Activated T-cell treated with anti-CD3 and anti-CD28 coated beads, Interleukin-2, amount 50 U/mL, for 24 hours (primary cell): Measurements from ENCODE around the gene HTRA3.

Experiments used
- DNase-seq: peaks from one replicate; pipeline ENCODE4 v3.0.0-alpha.2; 2020
- H3K27ac Mint-ChIP-seq: 2 replicates; pipeline ENCODE4 v1.8.0; 2020; ENCODE audit warnings: mild to moderate bottlenecking, mixed read lengths
- H3K27me3 Mint-ChIP-seq: 2 replicates; pipeline ENCODE4 v1.8.0; 2020; ENCODE audit warnings: mixed read lengths
- H3K36me3 Mint-ChIP-seq: 2 replicates; pipeline ENCODE4 v1.8.0; 2020; ENCODE audit warnings: low read depth, mixed read lengths
- H3K4me1 Mint-ChIP-seq: 2 replicates; pipeline ENCODE4 v1.8.0; 2020; ENCODE audit warnings: low read depth, mixed read lengths
- H3K4me3 Mint-ChIP-seq: 2 replicates; pipeline ENCODE4 v1.8.0; 2020; ENCODE audit warnings: mild to moderate bottlenecking, moderate library complexity, mixed read lengths
- H3K9me3 Mint-ChIP-seq: 2 replicates; pipeline ENCODE4 v1.8.0; 2020; ENCODE audit warnings: mixed read lengths

HTRA3 gene

GRCh38 chr4:8250637-8251036, 18.9 kb upstream of the HTRA3 start:
- H3K27me3 Mint-ChIP-seq, result no peaks in the 10 kb centered on the region
- no peak overlapping the region for H3K4me3 Mint-ChIP-seq
- H3K27ac Mint-ChIP-seq, result no peak overlapping the region

GRCh38 chr4:8251110-8251883, 18.3 kb upstream of the HTRA3 start:
- no peak for DNase-seq
- H3K27ac Mint-ChIP-seq, result no peak overlapping the region
- H3K4me1 Mint-ChIP-seq, result no peaks in the 10 kb centered on the region
- H3K9me3 Mint-ChIP-seq, result no peaks in the 10 kb centered on the region
- H3K4me3 Mint-ChIP-seq, result no peak overlapping the region
- no peaks in the 10 kb centered on the region for H3K27me3 Mint-ChIP-seq
- H3K36me3 Mint-ChIP-seq, result no peaks in the 10 kb centered on the region

More at GRCh38 chr4:8250637-8251036, 18.9 kb upstream of the HTRA3 start:
- H3K4me1 Mint-ChIP-seq, result no peaks in the 10 kb centered on the region
- H3K9me3 Mint-ChIP-seq, result no peaks in the 10 kb centered on the region
- H3K36me3 Mint-ChIP-seq, result no peaks in the 10 kb centered on the region
- DNase-seq, result no peak

DNA sequence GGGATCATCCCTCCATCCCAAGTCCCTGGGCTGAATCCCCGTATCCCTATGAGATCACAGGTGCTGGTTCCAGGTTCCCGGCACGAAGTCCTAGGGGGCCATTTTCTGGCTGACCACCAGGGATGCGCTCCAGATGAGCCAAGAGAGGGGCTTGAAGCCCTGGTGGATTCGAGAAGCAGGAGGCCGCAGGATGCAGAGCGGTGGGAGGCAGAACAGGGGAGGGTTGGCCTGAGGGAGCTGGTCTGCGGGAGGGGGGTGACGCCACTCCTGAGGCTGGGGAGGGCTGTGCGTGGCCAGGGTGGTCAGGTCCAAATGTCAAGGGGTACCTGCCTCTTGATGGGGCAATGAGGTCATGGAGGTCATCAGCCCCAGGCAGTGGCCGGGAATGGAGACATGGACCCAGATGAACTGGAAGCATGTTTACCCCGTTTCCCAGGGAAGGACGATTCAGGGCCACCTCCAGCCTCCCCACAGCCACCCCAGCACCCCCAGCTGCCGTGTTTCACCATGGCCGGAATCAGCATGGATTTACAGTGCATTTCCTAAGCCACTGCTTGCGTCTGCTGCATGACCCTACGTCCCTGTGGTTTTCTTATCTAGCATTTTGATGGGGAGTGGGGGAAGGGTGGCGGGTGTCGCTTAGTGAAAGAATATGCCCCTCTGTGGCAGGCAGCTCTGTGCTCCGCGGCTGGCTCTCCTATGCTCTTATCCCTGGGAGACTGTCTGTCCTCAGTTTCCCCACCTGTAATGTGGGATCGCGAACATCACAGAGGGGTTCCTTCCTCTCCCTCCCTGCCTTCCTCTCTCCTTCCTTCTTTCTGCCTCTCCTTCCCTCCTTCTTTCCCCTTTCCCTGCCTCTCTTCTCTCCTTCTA, 17.0 kb upstream of the HTRA3 start:
- Mint-ChIP-seq H3K27me3 (no peaks in the 10 kb centered on the region), H3K4me3 (no peak overlapping the region), H3K36me3 (no peaks in the 10 kb centered on the region), H3K27ac (no peak overlapping the region), H3K4me1 (no peaks in the 10 kb centered on the region), H3K9me3 (no peaks in the 10 kb centered on the region)
- no peak for DNase-seq

GRCh38 chr4:8254076-8254475, 15.5 kb upstream of the HTRA3 start:
- Mint-ChIP-seq H3K4me1 (no peaks in the 10 kb centered on the region), H3K9me3 (no peaks in the 10 kb centered on the region), H3K36me3 (no peaks in the 10 kb centered on the region), H3K27me3 (no peaks in the 10 kb centered on the region), H3K4me3 (no peak overlapping the region), H3K27ac (no peak overlapping the region)
- DNase-seq, result no peak

GRCh38 chr4:8255698-8256441, 13.7 kb upstream of the HTRA3 start:
- Mint-ChIP-seq H3K27me3 (no peaks in the 10 kb centered on the region), H3K4me3 (no peak overlapping the region), H3K9me3 (no peaks in the 10 kb centered on the region), H3K4me1 (no peaks in the 10 kb centered on the region), H3K27ac (no peak overlapping the region), H3K36me3 (no peaks in the 10 kb centered on the region)
- no peak for DNase-seq

GRCh38 chr4:8257854-8258253, 11.7 kb upstream of the HTRA3 start:
- Mint-ChIP-seq H3K9me3 (no peaks in the 10 kb centered on the region), H3K36me3 (no peaks in the 10 kb centered on the region), H3K4me3 (no peak overlapping the region), H3K4me1 (no peaks in the 10 kb centered on the region), H3K27me3 (no peaks in the 10 kb centered on the region), H3K27ac (no peak overlapping the region)
- DNase-seq, result no peak

- Mint-ChIP-seq H3K27ac (no peak overlapping the region), H3K9me3 (no peaks in the 10 kb centered on the region), H3K4me3 (no peak overlapping the region), H3K36me3 (no peaks in the 10 kb centered on the region), H3K4me1 (no peaks in the 10 kb centered on the region), H3K27me3 (no peaks in the 10 kb centered on the region)
- no peak for DNase-seq
These were observed 10.9 kb upstream of the HTRA3 start for GRCh38 chr4:8258552-8259212.

DNA sequence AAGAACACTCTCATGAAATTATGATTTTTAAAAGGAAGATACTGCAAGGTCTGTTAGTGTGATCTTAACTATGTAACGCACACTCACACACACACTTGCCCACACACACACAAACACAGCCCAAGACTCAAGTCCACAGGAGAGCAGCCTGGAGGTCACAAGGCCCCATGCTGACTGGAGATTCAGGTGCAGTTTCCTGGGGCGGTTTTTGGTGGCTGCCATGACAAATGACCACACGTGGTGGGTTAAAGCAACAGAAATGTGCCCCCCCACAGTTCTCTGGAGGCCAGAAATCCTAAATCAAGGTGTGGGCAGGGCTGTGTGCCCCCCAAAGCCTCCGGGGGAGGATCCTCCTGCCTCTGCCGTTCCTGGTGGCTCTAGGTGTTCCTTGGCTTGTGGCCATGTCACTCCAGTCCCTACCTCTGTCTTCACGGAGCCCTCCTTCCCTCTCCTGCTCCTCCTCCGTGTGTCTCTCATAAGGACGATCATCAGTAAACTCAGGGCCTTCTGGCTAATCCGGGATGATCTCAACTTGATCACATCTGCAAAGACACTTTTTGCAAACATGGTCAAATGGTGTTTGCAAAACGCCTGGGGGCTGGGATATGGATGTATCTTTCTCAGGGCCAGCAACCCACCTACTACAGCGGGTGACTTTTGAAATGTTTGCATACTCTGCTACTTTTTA, 9.7 kb upstream of the HTRA3 start:
- DNase-seq, result no peak
- Mint-ChIP-seq H3K9me3 (no peaks in the 10 kb centered on the region), H3K4me3 (no peak overlapping the region), H3K27me3 (no peaks in the 10 kb centered on the region), H3K27ac (no peak overlapping the region), H3K4me1 (no peaks in the 10 kb centered on the region), H3K36me3 (no peaks in the 10 kb centered on the region)

DNA sequence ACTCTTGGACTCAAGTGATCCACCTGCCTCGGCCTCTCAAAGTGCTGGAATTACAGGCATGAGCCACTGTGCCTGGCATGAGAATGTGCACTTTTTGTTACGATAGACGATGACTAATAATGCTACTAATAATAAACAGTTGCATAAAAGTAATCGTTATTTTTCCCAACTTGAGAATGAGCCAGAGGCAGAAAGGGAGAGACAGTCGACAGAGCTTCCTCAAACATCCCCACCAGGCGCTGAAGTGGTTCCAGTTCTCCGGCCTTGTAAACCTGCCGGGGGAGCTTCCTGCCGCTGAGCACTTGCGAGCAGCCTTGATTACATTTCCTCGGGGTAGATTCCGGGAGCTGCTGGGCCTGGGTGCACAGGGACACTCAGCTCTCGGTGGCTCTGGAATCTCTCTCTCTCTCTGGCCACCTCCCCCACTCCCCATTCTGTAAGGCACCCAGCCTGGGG, 8.9 kb upstream of the HTRA3 start:
- Mint-ChIP-seq H3K27me3 (no peaks in the 10 kb centered on the region), H3K4me3 (no peak overlapping the region), H3K4me1 (no peaks in the 10 kb centered on the region), H3K36me3 (no peaks in the 10 kb centered on the region), H3K9me3 (no peaks in the 10 kb centered on the region), H3K27ac (no peak overlapping the region)
- DNase-seq, result no peak

DNA sequence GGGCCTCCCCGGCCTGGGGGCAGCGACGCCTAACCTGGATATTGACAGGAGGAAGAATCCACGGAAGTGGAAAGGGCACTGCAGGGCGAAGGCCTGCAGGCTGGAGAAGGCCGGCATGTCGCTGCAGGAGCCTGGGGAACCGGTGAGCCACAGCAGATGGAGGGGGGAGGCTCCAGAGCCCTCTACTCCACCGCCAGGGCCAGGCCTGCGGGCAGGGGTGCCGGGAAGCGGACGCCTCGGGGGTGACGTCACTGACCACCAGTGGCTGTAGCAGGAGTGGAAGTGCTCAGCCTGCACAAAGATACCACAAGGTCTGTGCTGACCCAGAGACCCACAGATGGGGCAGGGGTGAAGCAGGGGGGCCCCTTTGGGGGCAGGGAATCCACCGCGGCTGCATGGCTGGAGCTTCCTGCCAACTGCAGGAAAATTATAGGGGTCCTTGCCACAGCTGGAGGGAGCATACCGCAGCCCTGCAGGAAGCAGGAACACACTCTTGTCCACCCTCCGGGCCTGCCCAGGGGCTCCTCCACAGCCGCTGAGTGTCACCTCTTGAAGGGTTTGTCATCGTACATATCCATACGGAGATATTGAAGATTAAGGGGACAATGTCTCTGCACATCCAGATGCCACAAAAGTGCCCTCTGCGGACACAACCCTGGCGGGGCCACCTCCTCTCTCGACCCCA, 7.6 kb upstream of the HTRA3 start:
- no peak overlapping the region for H3K4me3 Mint-ChIP-seq
- no peaks in the 10 kb centered on the region for H3K27me3 Mint-ChIP-seq
- no peaks in the 10 kb centered on the region for H3K36me3 Mint-ChIP-seq
- no peaks in the 10 kb centered on the region for H3K4me1 Mint-ChIP-seq
- no peaks in the 10 kb centered on the region for H3K9me3 Mint-ChIP-seq
- H3K27ac Mint-ChIP-seq, result no peak overlapping the region
- DNase-seq, result no peak

DNA sequence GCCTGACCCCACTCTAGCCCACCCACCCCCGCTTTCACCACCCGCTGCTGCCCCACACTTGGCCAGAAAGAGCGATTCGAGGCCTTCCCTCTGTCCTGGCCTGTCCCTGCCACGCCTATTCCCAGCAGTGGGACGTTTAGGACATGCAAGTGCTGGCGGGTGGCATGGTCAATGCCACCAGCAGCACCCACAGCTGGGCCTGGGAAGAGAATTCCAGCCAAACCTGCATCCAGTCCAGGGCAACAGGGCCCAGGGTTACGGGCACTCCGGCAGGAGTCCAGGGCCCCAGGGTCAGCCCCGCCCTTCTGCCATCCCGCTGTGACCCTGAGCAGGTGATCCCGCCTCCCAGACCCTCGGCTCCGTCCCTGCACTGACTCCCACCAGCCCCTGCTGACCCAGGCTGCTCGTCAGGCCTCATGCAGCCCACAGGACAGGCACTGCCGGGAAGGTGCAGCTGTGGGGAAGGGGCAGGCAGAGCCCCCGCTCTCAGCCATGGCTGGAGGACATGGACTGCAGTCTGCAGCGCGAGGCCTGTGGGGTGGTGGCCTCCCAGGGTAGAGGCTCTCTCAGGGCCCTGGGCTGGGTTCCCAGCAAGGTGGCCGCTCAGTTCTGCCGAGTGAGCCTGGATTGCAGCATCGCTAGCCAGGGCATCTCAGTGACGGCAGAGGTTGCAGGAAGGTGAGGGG, 6.8 kb upstream of the HTRA3 start:
- Mint-ChIP-seq H3K27me3 (peaks cover 3% of the 10 kb centered on the region), H3K4me1 (no peaks in the 10 kb centered on the region), H3K9me3 (no peaks in the 10 kb centered on the region), H3K27ac (no peak overlapping the region), H3K4me3 (no peak overlapping the region), H3K36me3 (no peaks in the 10 kb centered on the region)
- DNase-seq, result no peak

DNA sequence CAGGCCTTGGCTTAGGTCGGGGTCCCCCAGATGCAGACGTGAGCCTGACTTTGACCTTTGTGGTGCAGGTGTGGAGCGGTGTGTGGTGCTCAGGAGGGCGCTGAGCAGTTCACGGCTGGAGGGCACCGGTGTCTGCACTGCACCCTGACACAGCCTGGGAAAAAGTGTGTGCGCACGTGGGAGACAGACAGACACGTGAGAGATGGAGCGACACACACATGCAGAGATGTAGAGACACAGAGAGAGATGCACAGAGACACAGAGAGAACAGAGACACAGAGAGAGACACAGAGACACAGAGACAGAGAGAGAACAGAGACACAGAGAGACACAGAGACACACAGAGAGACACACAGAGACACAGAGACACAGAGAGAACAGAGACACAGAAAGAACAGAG, 6.2 kb upstream of the HTRA3 start:
- no peak for DNase-seq
- Mint-ChIP-seq H3K36me3 (no peaks in the 10 kb centered on the region), H3K4me3 (no peak overlapping the region), H3K9me3 (no peaks in the 10 kb centered on the region), H3K27ac (no peak overlapping the region), H3K27me3 (peaks cover 8% of the 10 kb centered on the region), H3K4me1 (no peaks in the 10 kb centered on the region)

GRCh38 chr4:8264106-8264505, 5.4 kb upstream of the HTRA3 start:
- no peak overlapping the region for H3K27ac Mint-ChIP-seq
- H3K36me3 Mint-ChIP-seq, result no peaks in the 10 kb centered on the region
- H3K4me1 Mint-ChIP-seq, result no peaks in the 10 kb centered on the region
- H3K27me3 Mint-ChIP-seq, result peaks cover 15% of the 10 kb centered on the region
- DNase-seq, result no peak
- H3K4me3 Mint-ChIP-seq, result no peak overlapping the region
- H3K9me3 Mint-ChIP-seq, result no peaks in the 10 kb centered on the region
